ENCODE data around the gene EIF2B5. TPM values are rescaled to one million over a fixed set of nuclear protein-coding genes. Genes with fewer than 3 reads are reported as not detected.

Gene EIF2B5
- total RNA-seq, 2 experiments from 2014 or later = 46.4 to 60.6 TPM

DNA sequence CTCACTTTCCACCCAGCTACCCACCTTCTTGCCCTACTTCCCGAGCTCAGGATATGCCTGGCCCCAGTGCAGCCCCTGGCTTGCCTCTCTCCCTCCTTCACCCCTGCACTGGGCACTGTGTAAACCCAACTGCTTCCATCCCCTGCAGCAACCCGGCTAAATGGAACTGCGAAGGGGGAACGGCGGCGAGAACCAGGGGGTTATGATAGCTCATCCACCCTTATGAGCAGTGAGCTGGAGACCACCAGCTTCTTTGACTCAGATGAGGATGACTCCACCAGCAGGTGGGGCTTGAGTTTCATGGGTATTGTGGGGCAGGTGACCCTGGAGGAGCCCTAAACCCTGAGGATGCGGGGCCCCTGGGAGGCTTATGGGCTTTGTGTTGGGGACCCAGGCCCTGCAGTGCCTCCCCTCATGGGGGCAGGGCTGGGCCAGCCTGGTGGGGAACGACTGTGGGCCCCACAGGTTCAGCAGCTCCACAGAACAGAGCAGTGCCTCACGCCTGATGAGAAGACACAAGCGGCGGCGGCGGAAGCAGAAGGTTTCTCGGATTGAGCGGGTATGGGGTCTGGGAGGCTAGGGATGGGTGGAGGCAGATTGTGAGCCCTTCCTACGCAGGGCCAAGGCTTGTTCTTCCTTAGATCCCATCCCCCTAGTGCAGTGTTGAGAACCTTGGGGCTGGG lies 29.6 kb downstream of the EIF2B5 start:
- ChIA-PET CTCF (interaction anchor here (0.6 kb wide), 1 partner anchor 398 kb away, joined by 3 read pairs; no protein-coding TSS in a partner anchor), POLR2A (no interaction called here)
- Mint-ChIP-seq H3K9me3 (ENCODE audit: low read depth) (no peaks in the 10 kb centered on the region), H3K27ac (no peak overlapping the region), H3K36me3 (ENCODE audit: low read depth) (peaks cover 20% of the 10 kb centered on the region), H3K27me3 (no peaks in the 10 kb centered on the region), H3K4me3 (no peak overlapping the region), H3K4me1 (peaks cover 4% of the 10 kb centered on the region)
- DNase-seq (no peak), ATAC-seq (no peak)
- intact Hi-C loops (cut with DNase I, micrococcal nuclease) = no loop called here

DNA sequence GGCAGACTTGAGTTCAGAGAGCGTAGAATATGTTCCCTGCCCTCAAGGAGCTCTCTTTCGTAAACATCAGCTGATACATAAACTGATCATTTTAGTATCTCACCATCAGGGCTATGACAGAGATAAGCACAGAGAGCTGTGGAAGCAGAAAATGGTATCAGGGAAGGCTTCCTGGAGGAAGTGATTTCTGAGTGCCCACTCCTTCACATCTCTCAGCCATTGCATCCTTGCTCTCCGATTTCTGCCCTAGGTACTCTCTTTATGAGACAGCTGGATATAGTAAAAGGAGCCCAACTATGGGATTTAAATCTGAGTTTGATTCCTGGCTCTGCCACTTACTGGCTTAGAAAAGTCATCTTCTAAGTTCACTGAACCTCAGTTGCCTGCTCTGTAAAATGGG lies 30.4 kb downstream of the EIF2B5 start:
- peaks cover 20% of the 10 kb centered on the region for H3K36me3 Mint-ChIP-seq (ENCODE audit: low read depth)
- intact Hi-C loops (cut with DNase I, micrococcal nuclease) = no loop called here
- POLR2A ChIA-PET = interaction anchor here (0.6 kb wide), 1 partner anchor 29 kb away, joined by 3 read pairs; no protein-coding TSS in a partner anchor
- H3K4me1 Mint-ChIP-seq = no peaks in the 10 kb centered on the region
- no peak for DNase-seq
- H3K27ac Mint-ChIP-seq = no peak overlapping the region
- H3K27me3 Mint-ChIP-seq = no peaks in the 10 kb centered on the region
- H3K4me3 Mint-ChIP-seq = no peak overlapping the region
- ATAC-seq = no peak
- CTCF ChIA-PET = no interaction called here
- no peaks in the 10 kb centered on the region for H3K9me3 Mint-ChIP-seq (ENCODE audit: low read depth)

DNA sequence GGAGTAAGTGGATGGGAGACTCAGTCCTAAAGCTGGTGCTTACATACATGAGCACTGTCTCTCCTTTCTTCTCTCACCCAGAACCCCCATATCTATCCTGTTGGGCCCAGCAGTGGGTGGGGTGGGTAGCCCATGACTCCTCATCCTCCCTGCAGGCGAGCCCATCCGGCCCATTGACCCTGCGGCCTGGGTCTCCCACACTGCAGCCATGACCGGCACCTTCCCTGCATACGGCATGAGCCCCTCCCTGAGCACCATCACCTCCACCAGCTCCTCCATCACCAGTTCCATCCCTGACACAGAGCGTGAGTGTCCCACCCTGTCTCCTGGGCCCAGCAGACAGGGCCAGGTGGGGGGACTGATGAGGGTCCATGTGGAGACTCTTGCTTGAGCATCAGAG lies 31.5 kb downstream of the EIF2B5 start:
- no peaks in the 10 kb centered on the region for H3K27me3 Mint-ChIP-seq

DNA sequence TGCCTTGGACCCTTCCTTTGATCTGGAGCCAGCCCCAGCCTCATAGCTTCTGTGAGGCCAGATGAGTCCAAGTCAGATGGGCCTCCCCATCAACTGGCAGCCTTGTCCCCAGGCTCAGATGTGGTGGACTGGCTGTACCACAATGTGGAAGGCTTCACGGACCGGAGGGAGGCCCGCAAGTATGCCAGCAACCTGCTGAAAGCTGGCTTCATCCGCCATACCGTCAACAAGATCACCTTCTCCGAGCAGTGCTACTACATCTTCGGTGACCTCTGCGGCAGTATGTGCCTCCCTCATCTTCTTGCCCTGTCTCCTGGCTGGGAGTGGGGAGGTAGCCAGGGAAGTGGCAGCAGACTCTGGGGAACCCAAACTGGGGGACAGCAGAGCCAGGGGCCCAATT lies 32.6 kb downstream of the EIF2B5 start:
- H3K27ac Mint-ChIP-seq = no peak overlapping the region
- no peaks in the 10 kb centered on the region for H3K9me3 Mint-ChIP-seq (ENCODE audit: low read depth)
- H3K4me1 Mint-ChIP-seq = no peaks in the 10 kb centered on the region
- H3K4me3 Mint-ChIP-seq = no peak overlapping the region
- H3K36me3 Mint-ChIP-seq (ENCODE audit: low read depth) = peaks cover 30% of the 10 kb centered on the region
- ChIA-PET POLR2A (no interaction called here), CTCF (interaction anchor here (0.7 to 1.4 kb wide), 2 partner anchors 32 to 124 kb away, joined by 3 to 4 read pairs; partner anchors contain the start of gene EIF2B5)
- H3K27me3 Mint-ChIP-seq = no peaks in the 10 kb centered on the region
- DNase-seq (no peak), ATAC-seq (no peak)
- intact Hi-C loops (cut with DNase I, micrococcal nuclease) = no loop called here

More for the DNA sequence above, 31.5 kb downstream of the EIF2B5 start:
- ATAC-seq = no peak
- CTCF ChIA-PET = no interaction called here
- intact Hi-C loops (cut with DNase I, micrococcal nuclease) = no loop called here
- no peak for DNase-seq
- Mint-ChIP-seq H3K4me1 (no peaks in the 10 kb centered on the region), H3K9me3 (ENCODE audit: low read depth) (no peaks in the 10 kb centered on the region), H3K36me3 (ENCODE audit: low read depth) (peaks cover 26% of the 10 kb centered on the region), H3K27ac (no peak overlapping the region), H3K4me3 (no peak overlapping the region)
- POLR2A ChIA-PET = no interaction called here

DNA sequence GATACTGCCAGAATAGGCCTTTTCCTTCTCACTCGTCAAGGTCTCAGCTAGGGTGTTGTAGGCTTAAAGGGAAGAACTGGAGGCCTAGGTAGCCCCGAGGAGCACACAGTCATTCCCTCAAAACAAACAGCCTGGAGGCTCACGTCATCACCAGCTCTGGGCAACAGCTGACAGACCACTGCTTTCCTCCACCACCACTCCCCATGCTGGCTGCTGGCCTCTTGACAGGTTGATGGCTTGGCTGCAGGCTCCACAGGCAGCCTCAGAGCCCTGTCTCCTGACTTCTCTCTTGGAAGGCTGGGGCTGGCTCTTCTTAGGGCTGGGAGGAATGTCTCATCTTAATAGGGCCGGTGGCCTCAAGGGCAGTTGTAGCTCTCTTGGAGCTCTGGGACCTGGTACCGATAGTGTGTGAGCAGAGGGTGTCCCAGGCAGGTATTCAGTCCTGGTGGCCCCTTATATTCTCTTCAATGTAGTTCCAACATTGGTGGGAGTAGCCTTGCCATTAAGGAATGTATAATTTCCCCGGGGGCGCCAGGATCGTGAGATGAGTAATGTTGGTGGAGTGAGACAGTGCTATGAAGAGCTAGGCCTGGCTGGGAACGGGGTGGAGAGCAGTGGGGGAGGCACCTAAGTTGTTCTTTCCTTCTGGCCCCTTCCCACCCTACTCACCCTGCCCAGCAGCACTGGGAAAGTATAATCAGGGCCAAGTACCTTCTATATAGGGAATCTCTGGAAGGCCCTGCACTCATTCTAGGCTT lies 33.4 kb downstream of the EIF2B5 start:
- DNase-seq = no peak
- Mint-ChIP-seq H3K36me3 (ENCODE audit: low read depth) (peaks cover 30% of the 10 kb centered on the region), H3K27me3 (no peaks in the 10 kb centered on the region), H3K27ac (no peak overlapping the region), H3K4me3 (no peak overlapping the region), H3K9me3 (ENCODE audit: low read depth) (no peaks in the 10 kb centered on the region), H3K4me1 (no peaks in the 10 kb centered on the region)
- ChIA-PET CTCF (interaction anchor here (0.7 to 1.4 kb wide), 2 partner anchors 33 to 123 kb away, joined by 3 to 4 read pairs; partner anchors contain the start of gene EIF2B5), POLR2A (no interaction called here)
- intact Hi-C loops (cut with DNase I, micrococcal nuclease) = no loop called here
- ATAC-seq = no peak

DNA sequence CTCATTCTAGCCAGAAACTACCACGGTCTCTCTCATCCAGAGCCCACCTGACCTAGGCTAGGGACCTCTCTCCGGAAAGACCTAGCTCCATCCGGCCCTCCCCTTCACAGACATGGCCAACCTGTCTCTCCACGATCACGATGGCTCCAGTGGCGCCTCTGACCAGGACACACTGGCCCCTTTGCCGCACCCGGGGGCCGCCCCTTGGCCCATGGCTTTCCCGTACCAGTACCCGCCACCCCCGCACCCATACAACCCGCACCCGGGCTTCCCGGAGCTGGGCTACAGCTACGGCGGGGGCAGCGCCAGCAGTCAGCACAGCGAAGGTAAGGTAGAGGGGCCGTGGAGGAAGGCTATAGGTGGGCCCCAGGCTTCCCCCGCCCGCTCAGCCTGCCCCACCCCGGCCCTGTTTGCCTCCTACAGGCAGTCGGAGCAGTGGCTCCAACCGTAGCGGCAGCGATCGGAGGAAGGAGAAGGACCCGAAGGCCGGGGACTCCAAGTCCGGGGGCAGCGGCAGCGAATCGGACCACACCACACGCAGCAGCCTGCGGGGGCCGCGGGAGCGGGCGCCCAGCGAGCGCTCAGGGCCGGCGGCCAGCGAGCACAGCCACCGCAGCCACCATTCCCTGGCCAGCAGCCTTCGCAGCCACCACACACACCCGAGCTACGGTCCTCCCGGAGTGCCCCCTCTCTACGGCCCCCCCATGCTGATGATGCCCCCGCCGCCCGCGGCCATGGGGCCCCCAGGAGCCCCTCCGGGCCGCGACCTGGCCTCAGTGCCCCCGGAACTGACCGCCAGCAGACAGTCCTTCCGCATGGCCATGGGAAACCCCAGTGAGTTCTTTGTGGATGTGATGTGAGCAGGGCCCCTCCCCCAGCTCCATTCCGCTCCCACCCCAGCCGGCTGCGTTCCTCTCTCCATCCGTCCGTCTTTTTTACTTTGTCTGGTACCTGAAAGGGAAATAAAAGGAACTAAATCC lies 35.0 kb downstream of the EIF2B5 start:
- intact Hi-C loops (cut with DNase I, micrococcal nuclease) = loop anchor here in 1 of 2 experiments (5.0 kb wide), 1 partner anchor 147 kb away; no protein-coding TSS in a partner anchor
- DNase-seq = no peak
- H3K4me1 Mint-ChIP-seq = peaks cover 4% of the 10 kb centered on the region
- CTCF ChIA-PET = interaction anchor here (0.7 kb wide), 1 partner anchor 154 kb away, joined by 3 read pairs; no protein-coding TSS in a partner anchor
- no peak overlapping the region for H3K4me3 Mint-ChIP-seq
- no peaks in the 10 kb centered on the region for H3K27me3 Mint-ChIP-seq
- POLR2A ChIA-PET = interaction anchor here (1.0 kb wide), 1 partner anchor 15 kb away, joined by 3 read pairs; no protein-coding TSS in a partner anchor
- ATAC-seq = no peak
- H3K9me3 Mint-ChIP-seq (ENCODE audit: low read depth) = no peaks in the 10 kb centered on the region
- H3K36me3 Mint-ChIP-seq (ENCODE audit: low read depth) = peaks cover 24% of the 10 kb centered on the region
- no peak overlapping the region for H3K27ac Mint-ChIP-seq

DNA sequence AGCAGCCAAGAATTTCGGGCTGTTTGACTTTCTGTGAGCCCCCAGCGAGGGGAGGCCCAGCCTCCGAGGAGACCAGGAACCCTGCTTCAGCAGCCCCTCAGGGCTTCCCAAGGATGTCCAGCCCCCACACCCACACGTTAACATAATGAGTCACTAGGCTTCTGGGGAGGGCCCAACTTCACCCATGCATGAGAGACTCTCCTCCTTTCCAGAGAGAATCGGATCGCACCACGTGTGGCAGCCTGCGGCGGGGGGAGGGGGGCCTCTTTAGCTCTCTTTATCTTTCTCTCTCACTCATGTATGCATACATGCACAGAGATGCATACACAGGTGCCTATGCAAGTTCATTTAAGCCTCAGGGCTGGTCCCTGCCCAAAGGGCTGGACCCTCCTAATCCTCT lies 36.4 kb downstream of the EIF2B5 start:
- Mint-ChIP-seq H3K36me3 (ENCODE audit: low read depth) (peaks cover 29% of the 10 kb centered on the region), H3K9me3 (ENCODE audit: low read depth) (no peaks in the 10 kb centered on the region), H3K4me3 (no peak overlapping the region), H3K27me3 (no peaks in the 10 kb centered on the region), H3K27ac (no peak overlapping the region), H3K4me1 (peaks cover 15% of the 10 kb centered on the region)
- POLR2A ChIA-PET = no interaction called here
- DNase-seq (no peak), ATAC-seq (no peak)
- intact Hi-C loops (cut with DNase I, micrococcal nuclease) = loop anchor here in 1 of 2 experiments (5.0 kb wide), 1 partner anchor 146 kb away; no protein-coding TSS in a partner anchor
- CTCF ChIA-PET = interaction anchor here (1.0 to 1.1 kb wide), 2 partner anchors 19 to 34 kb away, joined by 4 read pairs; no protein-coding TSS in a partner anchor

DNA sequence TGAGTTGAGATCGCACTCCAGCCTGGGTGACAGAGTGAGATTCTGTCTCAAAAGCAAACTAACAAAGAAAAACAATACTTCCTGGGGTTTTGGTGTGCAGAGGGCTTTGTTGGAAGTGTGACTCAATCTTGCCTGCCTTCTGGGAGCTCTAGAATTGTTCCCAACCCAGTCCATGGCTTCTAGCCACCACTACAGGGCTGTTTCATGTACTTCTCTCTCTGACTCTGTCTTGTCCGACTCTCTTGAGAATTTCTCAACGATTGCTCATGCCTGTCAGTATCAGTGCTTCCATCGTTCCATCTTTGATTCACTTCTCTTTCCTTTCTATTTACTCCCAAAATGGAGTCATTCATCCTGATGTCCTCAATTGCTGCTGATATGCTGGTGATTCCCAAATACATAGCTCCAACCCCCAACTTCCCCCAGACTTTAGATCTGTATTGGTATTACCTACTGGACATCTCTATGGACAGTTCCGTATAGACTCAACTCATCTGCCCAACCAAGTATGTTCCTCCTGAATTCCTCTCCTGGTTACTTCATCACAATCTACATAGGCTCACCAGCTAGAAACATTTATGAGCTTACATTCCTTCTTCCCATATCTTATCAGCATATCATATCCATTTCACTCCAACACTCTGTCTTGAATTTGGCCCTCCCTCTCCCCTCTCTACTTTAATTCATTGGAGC lies 37.7 kb downstream of the EIF2B5 start:
- H3K9me3 Mint-ChIP-seq (ENCODE audit: low read depth) = no peaks in the 10 kb centered on the region
- H3K4me1 Mint-ChIP-seq = peaks cover 23% of the 10 kb centered on the region
- no peaks in the 10 kb centered on the region for H3K27me3 Mint-ChIP-seq
- CTCF ChIA-PET = interaction anchor here (0.7 to 2.6 kb wide), 8 partner anchors 15 to 155 kb away, joined by 3 to 7 read pairs (median 4); partner anchors contain the start of gene ABCC5
- ATAC-seq (no peak), DNase-seq (no peak)
- H3K36me3 Mint-ChIP-seq (ENCODE audit: low read depth) = peaks cover 28% of the 10 kb centered on the region
- no peak overlapping the region for H3K27ac Mint-ChIP-seq
- intact Hi-C loops (cut with DNase I, micrococcal nuclease) = loop anchor here in 1 of 2 experiments (5.0 kb wide), 1 partner anchor 144 kb away; no protein-coding TSS in a partner anchor
- no peak overlapping the region for H3K4me3 Mint-ChIP-seq
- POLR2A ChIA-PET = no interaction called here

DNA sequence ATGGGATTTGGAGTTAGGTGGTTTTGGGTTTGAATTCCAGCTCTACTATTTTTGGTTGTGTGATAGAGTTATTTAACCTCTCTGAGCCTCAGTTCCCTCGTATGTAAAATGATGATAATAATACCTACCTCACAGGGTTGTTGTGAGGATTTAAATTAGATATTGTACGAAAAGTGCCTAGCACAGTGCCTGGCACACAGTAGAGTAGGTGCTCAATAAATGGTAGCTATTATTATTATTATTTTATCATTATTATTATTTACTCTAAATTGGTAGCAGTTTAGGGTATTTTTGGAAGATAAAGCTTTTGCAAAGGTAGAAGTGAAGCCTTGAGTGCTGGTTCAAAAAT lies 38.2 kb downstream of the EIF2B5 start:
- ATAC-seq (no peak), DNase-seq (no peak)
- Mint-ChIP-seq H3K4me3 (no peak overlapping the region), H3K9me3 (ENCODE audit: low read depth) (no peaks in the 10 kb centered on the region), H3K4me1 (peaks cover 23% of the 10 kb centered on the region), H3K27ac (no peak overlapping the region), H3K36me3 (ENCODE audit: low read depth) (peaks cover 28% of the 10 kb centered on the region), H3K27me3 (no peaks in the 10 kb centered on the region)
- CTCF ChIA-PET = interaction anchor here (0.7 to 2.6 kb wide), 7 partner anchors 15 to 155 kb away, joined by 3 to 7 read pairs (median 4); partner anchors contain the start of gene ABCC5
- intact Hi-C loops (cut with DNase I, micrococcal nuclease) = loop anchor here in 1 of 2 experiments (5.0 kb wide), 1 partner anchor 144 kb away; no protein-coding TSS in a partner anchor
- POLR2A ChIA-PET = no interaction called here

DNA sequence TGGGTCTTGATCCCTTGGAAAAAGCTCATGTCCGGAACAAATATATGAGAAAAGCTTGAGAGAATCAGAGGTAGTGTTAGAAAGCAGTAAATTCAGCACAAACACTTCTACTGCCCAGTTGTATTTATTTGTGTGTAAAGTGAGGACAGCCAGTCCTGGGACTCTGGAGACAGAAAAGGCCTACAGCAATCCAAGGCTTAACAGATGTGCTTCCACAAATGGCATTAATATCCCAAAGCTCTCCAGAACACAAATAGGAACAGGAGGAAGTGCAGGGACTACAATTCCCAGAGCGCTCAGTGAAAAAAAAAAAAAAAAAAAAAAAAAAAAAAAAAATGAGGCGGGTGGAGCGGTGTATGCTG lies 39.1 kb downstream of the EIF2B5 start:
- no peak for DNase-seq

More for the DNA sequence above, 39.1 kb downstream of the EIF2B5 start:
- Mint-ChIP-seq H3K4me1 (peaks cover 23% of the 10 kb centered on the region), H3K9me3 (ENCODE audit: low read depth) (no peaks in the 10 kb centered on the region), H3K27ac (peak overlapping the region; percentile 73), H3K4me3 (peak overlapping the region; percentile 95), H3K36me3 (ENCODE audit: low read depth) (peaks cover 26% of the 10 kb centered on the region), H3K27me3 (no peaks in the 10 kb centered on the region)
- POLR2A ChIA-PET = no interaction called here
- CTCF ChIA-PET = interaction anchor here (1.5 to 2.6 kb wide), 4 partner anchors 29 to 115 kb away, joined by 4 to 7 read pairs (median 6); no protein-coding TSS in a partner anchor
- ATAC-seq = peak; percentile 1
- intact Hi-C loops (cut with DNase I, micrococcal nuclease) = loop anchor here (1.0 to 5.0 kb wide), 14 partner anchors 11 to 538 kb away; partner anchors contain the start of genes EEF1AKMT4 (in 2 of the 2), EIF2B5 (in 2 of the 2), PSMD2 (in 2 of the 2) and ABCC5 (in 1 of the 2)

Measured in activated CD4-positive, alpha-beta T cell treated with anti-CD3 and anti-CD28 coated beads for 36 hours (primary cell).